HepG2 (cell line): ENCODE data around the gene SIRT6. TPM values are rescaled to one million over a fixed set of nuclear protein-coding genes. Genes with fewer than 3 reads are reported as not detected.
A peak's percentile ranks its signal among the peaks of the same experiment; 100 is the strongest.

ENCODE experiments used
- ESRRA ChIP-seq: sonication (generic); formaldehyde crosslinking; IDR thresholded peaks from 2 replicates; pipeline ENCODE4 v1.5.1; 2020; ENCODE audit warnings: mild to moderate bottlenecking, low read depth, missing genetic modification reagents
- FOSL2 ChIP-seq: sonication (generic); formaldehyde crosslinking; IDR thresholded peaks from 2 replicates; pipeline ENCODE4 v1.4.0; 2020; ENCODE audit warnings: missing genetic modification reagents
- GZF1 ChIP-seq: sonication (generic); formaldehyde crosslinking; IDR thresholded peaks from 2 replicates; pipeline ENCODE4 v1.5.1; 2020; ENCODE audit warnings: mild to moderate bottlenecking, missing genetic modification reagents
- NPAS2 ChIP-seq: sonication (generic); formaldehyde crosslinking; IDR thresholded peaks from 2 replicates; pipeline ENCODE4 v1.8.0; 2022; ENCODE audit warnings: mild to moderate bottlenecking, missing genetic modification reagents, borderline replicate concordance
- NR3C1 ChIP-seq: sonication (generic); formaldehyde crosslinking; IDR thresholded peaks from 2 replicates; pipeline ENCODE4 v1.4.0; 2020; ENCODE audit warnings: missing genetic modification reagents
- SIX4 ChIP-seq: sonication (generic); formaldehyde crosslinking; IDR thresholded peaks from 2 replicates; pipeline ENCODE4 v1.4.0; 2020; ENCODE audit warnings: missing genetic modification reagents
- SMAD1 ChIP-seq: sonication (generic); formaldehyde crosslinking; IDR thresholded peaks from 2 replicates; pipeline ENCODE4 v1.4.0; 2020; ENCODE audit warnings: missing genetic modification reagents, low read depth, mild to moderate bottlenecking, borderline replicate concordance
- THAP11 ChIP-seq: IDR thresholded peaks from 2 replicates; pipeline ENCODE4 v1.6.1; 2016; ENCODE audit warnings: missing biosample characterization, missing genetic modification reagents
- ZBTB7B ChIP-seq: sonication (generic); formaldehyde crosslinking; IDR thresholded peaks from 2 replicates; pipeline ENCODE4 v1.4.0; 2020; ENCODE audit warnings: missing genetic modification reagents
- ZFP36L1 ChIP-seq: sonication (generic); formaldehyde crosslinking; IDR thresholded peaks from 2 replicates; pipeline ENCODE4 v1.8.0; 2022; ENCODE audit warnings: mild to moderate bottlenecking, missing genetic modification reagents, moderate library complexity
- ZNF24 ChIP-seq: fragments of 450-650 bp; IDR thresholded peaks from 2 replicates; pipeline ENCODE4 v1.6.1; 2017; ENCODE audit warnings: antibody characterized with exemption, mild to moderate bottlenecking
- ZNF501 ChIP-seq: sonication (generic); formaldehyde crosslinking; IDR thresholded peaks from 2 replicates; pipeline ENCODE4 v1.5.1; 2020; ENCODE audit warnings: mild to moderate bottlenecking, moderate library complexity, missing genetic modification reagents
- ZNF557 ChIP-seq: sonication (generic); formaldehyde crosslinking; IDR thresholded peaks from 2 replicates; pipeline ENCODE4 v1.4.0; 2020; ENCODE audit warnings: missing genetic modification reagents
- ZNF577 ChIP-seq: sonication (generic); formaldehyde crosslinking; IDR thresholded peaks from 2 replicates; pipeline ENCODE4 v1.4.0; 2020; ENCODE audit warnings: mild to moderate bottlenecking, low read depth, missing genetic modification reagents, borderline replicate concordance
- ZNF629 ChIP-seq: sonication (generic); formaldehyde crosslinking; conservative IDR thresholded peaks from 2 replicates; pipeline ENCODE4 v1.5.0; 2020; ENCODE audit warnings: missing genetic modification reagents
- polyA plus RNA-seq, 8 experiments: library from polyadenylated mRNA; depleted of rRNA in 3 of 8; stranded (reverse) in 7 of 8; unstranded in 1 of 8; fragments of >200 nt; fragmentation: Illumina TruSeq in 4 of 8; extraction: Trizol in 4 of 8; gene quantifications; 2 replicates each; pipeline versions ENCODE4 v1.2.1 to v1.2.3, GENCODE V29; 2011 to 2016; ENCODE audit warnings: low read depth in 4 of 8, missing spikeins in 1 of 8, mixed read lengths in 1 of 8; ENCODE audit not compliant: insufficient read depth in 1 of 8
- total RNA-seq, 5 experiments: library from RNA; depleted of rRNA; stranded (reverse); fragments of >200 nt; fragmentation: Illumina TruSeq; extraction: Trizol; gene quantifications; 2 replicates each; pipeline ENCODE4 v1.2.3, GENCODE V29; 2016; ENCODE audit warnings: low read depth in 1 of 5
- TF ChIP-seq, protein P1 (sequence below): sonication (generic); formaldehyde crosslinking; IDR thresholded peaks from 2 replicates; pipeline ENCODE4 v1.8.1; 2023; ENCODE audit warnings: missing genetic modification reagents, mild to moderate bottlenecking, borderline replicate concordance
- TF ChIP-seq, protein P2 (sequence below): sonication (generic); formaldehyde crosslinking; IDR thresholded peaks from 2 replicates; pipeline ENCODE4 v1.8.1; 2023; ENCODE audit warnings: mild to moderate bottlenecking, inconsistent platforms, moderate library complexity, missing genetic modification reagents, borderline replicate concordance
- TF ChIP-seq, protein P3 (sequence below): sonication (generic); formaldehyde crosslinking; IDR thresholded peaks from 2 replicates; pipeline ENCODE4 v1.9.0; 2021; ENCODE audit warnings: missing genetic modification reagents, mild to moderate bottlenecking, borderline replicate concordance
- TF ChIP-seq, protein P4 (sequence below): sonication (generic); formaldehyde crosslinking; IDR thresholded peaks from 2 replicates; pipeline ENCODE4 v1.4.0; 2020; ENCODE audit warnings: missing genetic modification reagents
- TF ChIP-seq, protein P5 (sequence below): sonication (generic); formaldehyde crosslinking; IDR thresholded peaks from 2 replicates; pipeline ENCODE4 v1.8.0; 2022; ENCODE audit warnings: mild to moderate bottlenecking, missing genetic modification reagents
- TF ChIP-seq, protein P6 (sequence below): IDR thresholded peaks from 2 replicates; pipeline ENCODE4 v1.6.1; 2016; ENCODE audit warnings: low read depth, borderline replicate concordance
- TF ChIP-seq, protein P7 (sequence below): sonication (generic); formaldehyde crosslinking; IDR thresholded peaks from 2 replicates; pipeline ENCODE4 v1.4.0; 2020; ENCODE audit warnings: missing genetic modification reagents

SIRT6 gene
- total and polyA plus RNA-seq, 2 of the 13 experiments (the other 11 are each of a cell fraction or from before 2014, with no cell fraction given) = 11.0 to 18.4 TPM

DNA sequence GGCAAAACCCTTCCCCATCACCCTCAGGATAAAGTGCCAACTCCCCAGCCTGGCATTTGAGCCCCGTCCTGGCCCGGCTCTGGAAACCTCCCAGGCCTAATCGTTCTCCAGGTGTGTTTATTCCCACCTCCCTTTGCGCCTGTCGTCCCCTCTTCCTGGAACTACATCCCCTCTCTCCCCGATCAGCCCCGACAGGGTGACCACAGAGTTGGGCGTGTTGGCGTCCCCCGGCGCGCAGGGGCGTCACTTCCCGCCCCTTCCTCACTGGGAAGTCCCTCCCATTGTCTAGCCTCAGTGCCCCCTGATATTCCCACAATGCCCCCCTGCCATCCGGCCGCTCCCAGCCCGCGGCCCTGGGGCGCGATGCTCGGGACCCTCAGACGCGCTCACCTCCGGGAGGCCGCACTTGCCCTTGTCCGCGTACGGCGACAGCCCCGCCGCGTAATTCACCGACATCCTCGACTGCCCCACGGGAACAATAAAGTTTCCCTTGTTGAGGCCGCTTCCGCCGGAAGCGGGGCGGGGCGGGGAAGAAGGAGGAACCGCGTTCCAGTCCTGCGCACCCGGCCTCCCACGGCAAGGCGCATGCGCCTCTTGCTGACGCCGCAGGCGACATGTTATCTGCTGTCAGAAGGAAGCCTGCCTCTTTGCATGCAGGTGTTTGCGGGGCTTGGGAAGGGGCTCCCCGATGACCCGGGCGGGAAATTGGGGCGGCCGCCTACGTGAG lies at the start of gene SIRT6, which contains the start of gene ANKRD24 (continued):
- TF ChIP-seq ZNF629 (CRISPR knock-in tag) = no peak
- TF ChIP-seq, protein P1, sequence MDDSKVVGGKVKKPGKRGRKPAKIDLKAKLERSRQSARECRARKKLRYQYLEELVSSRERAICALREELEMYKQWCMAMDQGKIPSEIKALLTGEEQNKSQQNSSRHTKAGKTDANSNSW (CRISPR knock-in tag) = no peak
- no peak for TF ChIP-seq ZBTB7B (CRISPR knock-in tag)
- TF ChIP-seq GZF1 = no peak
- TF ChIP-seq ZFP36L1 (CRISPR knock-in tag) = no peak
- TF ChIP-seq, protein P2, sequence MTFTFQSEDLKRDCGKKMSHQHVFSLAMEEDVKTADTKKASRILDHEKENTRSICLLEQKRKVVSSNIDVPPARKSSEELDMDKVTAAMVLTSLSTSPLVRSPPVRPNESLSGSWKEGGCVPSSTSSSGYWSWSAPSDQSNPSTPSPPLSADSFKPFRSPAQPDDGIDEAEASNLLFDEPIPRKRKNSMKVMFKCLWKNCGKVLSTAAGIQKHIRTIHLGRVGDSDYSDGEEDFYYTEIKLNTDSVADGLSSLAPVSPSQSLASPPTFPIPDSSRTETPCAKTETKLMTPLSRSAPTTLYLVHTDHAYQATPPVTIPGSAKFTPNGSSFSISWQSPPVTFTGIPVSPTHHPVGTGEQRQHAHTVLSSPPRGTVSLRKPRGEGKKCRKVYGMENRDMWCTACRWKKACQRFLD (CRISPR knock-in tag) = no peak
- TF ChIP-seq ZNF24 = no peak
- no peak for TF ChIP-seq ZNF577 (CRISPR knock-in tag)
- TF ChIP-seq ESRRA (CRISPR knock-in tag) = peak; percentile 66
- peak; percentile 98 for TF ChIP-seq THAP11
- no peak for TF ChIP-seq NR3C1 (CRISPR knock-in tag)
- no peak for TF ChIP-seq ZNF557 (CRISPR knock-in tag)
- TF ChIP-seq NPAS2 (CRISPR knock-in tag) = no peak
- TF ChIP-seq, protein P3, sequence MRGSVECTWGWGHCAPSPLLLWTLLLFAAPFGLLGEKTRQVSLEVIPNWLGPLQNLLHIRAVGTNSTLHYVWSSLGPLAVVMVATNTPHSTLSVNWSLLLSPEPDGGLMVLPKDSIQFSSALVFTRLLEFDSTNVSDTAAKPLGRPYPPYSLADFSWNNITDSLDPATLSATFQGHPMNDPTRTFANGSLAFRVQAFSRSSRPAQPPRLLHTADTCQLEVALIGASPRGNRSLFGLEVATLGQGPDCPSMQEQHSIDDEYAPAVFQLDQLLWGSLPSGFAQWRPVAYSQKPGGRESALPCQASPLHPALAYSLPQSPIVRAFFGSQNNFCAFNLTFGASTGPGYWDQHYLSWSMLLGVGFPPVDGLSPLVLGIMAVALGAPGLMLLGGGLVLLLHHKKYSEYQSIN (CRISPR knock-in tag) = no peak
- TF ChIP-seq SMAD1 (CRISPR knock-in tag) = peak; percentile 36; the same call in 1 of the 2 replicates
- TF ChIP-seq SIX4 (CRISPR knock-in tag) = peak; percentile 36; the same call in 1 of the 2 replicates
- TF ChIP-seq, protein P4, sequence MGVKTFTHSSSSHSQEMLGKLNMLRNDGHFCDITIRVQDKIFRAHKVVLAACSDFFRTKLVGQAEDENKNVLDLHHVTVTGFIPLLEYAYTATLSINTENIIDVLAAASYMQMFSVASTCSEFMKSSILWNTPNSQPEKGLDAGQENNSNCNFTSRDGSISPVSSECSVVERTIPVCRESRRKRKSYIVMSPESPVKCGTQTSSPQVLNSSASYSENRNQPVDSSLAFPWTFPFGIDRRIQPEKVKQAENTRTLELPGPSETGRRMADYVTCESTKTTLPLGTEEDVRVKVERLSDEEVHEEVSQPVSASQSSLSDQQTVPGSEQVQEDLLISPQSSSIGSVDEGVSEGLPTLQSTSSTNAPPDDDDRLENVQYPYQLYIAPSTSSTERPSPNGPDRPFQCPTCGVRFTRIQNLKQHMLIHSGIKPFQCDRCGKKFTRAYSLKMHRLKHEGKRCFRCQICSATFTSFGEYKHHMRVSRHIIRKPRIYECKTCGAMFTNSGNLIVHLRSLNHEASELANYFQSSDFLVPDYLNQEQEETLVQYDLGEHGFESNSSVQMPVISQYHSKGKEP (CRISPR knock-in tag) = no peak
- TF ChIP-seq, protein P5, sequence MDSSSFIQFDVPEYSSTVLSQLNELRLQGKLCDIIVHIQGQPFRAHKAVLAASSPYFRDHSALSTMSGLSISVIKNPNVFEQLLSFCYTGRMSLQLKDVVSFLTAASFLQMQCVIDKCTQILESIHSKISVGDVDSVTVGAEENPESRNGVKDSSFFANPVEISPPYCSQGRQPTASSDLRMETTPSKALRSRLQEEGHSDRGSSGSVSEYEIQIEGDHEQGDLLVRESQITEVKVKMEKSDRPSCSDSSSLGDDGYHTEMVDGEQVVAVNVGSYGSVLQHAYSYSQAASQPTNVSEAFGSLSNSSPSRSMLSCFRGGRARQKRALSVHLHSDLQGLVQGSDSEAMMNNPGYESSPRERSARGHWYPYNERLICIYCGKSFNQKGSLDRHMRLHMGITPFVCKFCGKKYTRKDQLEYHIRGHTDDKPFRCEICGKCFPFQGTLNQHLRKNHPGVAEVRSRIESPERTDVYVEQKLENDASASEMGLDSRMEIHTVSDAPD (CRISPR knock-in tag) = no peak
- TF ChIP-seq, protein P6, sequence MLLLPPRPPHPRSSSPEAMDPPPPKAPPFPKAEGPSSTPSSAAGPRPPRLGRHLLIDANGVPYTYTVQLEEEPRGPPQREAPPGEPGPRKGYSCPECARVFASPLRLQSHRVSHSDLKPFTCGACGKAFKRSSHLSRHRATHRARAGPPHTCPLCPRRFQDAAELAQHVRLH (CRISPR knock-in tag) = peak; percentile 90; the same call in 1 of the 2 replicates
- TF ChIP-seq, protein P7, sequence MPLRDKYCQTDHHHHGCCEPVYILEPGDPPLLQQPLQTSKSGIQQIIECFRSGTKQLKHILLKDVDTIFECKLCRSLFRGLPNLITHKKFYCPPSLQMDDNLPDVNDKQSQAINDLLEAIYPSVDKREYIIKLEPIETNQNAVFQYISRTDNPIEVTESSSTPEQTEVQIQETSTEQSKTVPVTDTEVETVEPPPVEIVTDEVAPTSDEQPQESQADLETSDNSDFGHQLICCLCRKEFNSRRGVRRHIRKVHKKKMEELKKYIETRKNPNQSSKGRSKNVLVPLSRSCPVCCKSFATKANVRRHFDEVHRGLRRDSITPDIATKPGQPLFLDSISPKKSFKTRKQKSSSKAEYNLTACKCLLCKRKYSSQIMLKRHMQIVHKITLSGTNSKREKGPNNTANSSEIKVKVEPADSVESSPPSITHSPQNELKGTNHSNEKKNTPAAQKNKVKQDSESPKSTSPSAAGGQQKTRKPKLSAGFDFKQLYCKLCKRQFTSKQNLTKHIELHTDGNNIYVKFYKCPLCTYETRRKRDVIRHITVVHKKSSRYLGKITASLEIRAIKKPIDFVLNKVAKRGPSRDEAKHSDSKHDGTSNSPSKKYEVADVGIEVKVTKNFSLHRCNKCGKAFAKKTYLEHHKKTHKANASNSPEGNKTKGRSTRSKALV = peak; percentile 32; the same call in 1 of the 2 replicates
- peak; percentile 90 for TF ChIP-seq ZNF501 (CRISPR knock-in tag)
- peak; percentile 48; the same call in 1 of the 2 replicates for TF ChIP-seq FOSL2 (CRISPR knock-in tag)
